Uterus (tissue), 4 donors: Measurements from ENCODE around the gene RWDD1. TPM values are rescaled to one million over a fixed set of nuclear protein-coding genes. Genes with fewer than 3 reads are reported as not detected.
"Not testable (repeated sequence)": the region's sequence is repeated elsewhere in the genome, so short reads cannot be mapped to it uniquely, and the experiment has no call there.

Experiments
- DNase-seq, 2 donors: peaks; one replicate each; pipeline ENCODE4 v3.0.0-alpha.2; 2019 to 2020
- H3K27ac ChIP-seq, 2 donors: fragments of 200-600 bp; sonication (generic); 1 replicate in 1 of 2; 2 replicates in 1 of 2; pipeline ENCODE4 v1.5.1; 2016 to 2018
- H3K27me3 ChIP-seq, 2 donors: fragments of 200-600 bp; sonication (generic); one replicate each; pipeline ENCODE4 v1.5.1; 2018 to 2019; ENCODE audit warnings: control low read depth in 1 of 2
- H3K36me3 ChIP-seq, 2 donors: fragments of 200-600 bp; sonication (generic); one replicate each; pipeline ENCODE4 v1.5.1; 2019; ENCODE audit warnings: control low read depth in 1 of 2
- H3K4me1 ChIP-seq, 2 donors: fragments of 200-600 bp; sonication (generic); one replicate each; pipeline ENCODE4 v1.5.1; 2018 to 2019; ENCODE audit warnings: control low read depth in 1 of 2
- H3K4me3 ChIP-seq, 2 donors: fragments of 200-600 bp; sonication (generic); 1 replicate in 1 of 2; 2 replicates in 1 of 2; pipeline ENCODE4 v1.5.1; 2018 to 2019; ENCODE audit warnings: mild to moderate bottlenecking in 1 of 2
- H3K9me3 ChIP-seq, 2 donors: fragments of 200-600 bp; sonication (generic); one replicate each; pipeline ENCODE4 v1.5.1; 2019; ENCODE audit warnings: control low read depth in 1 of 2
- POLR2A ChIP-seq, 2 donors: fragments of 450-650 bp; IDR thresholded peaks; one replicate each; pipeline ENCODE4 v1.6.1; 2016; ENCODE audit warnings: antibody characterized with exemption in 2 of 2, mild to moderate bottlenecking in 1 of 2, moderate library complexity in 1 of 2
- intact Hi-C: fragments of 100-400 bp; cut with DNase I; formaldehyde crosslinking; loops from one replicate; pipeline ENCODE4 v1.15.1; 2023; ENCODE audit warnings: low total_unique reads
- total RNA-seq, 4 donors: library from RNA; depleted of rRNA in 3 of 4; stranded (reverse); fragments of >200 nt in 3 of 4; gene quantifications; one replicate each; pipeline versions ENCODE4 v1.1.0 to v1.2.4, GENCODE V29; 2014 to 2023
- TF ChIP-seq, protein P1 (sequence below), 4 experiments: fragments of 200-600 bp in 2 of 4; fragments of 450-650 bp in 2 of 4; sonication (generic) in 2 of 4; IDR thresholded peaks; one replicate each; pipeline ENCODE4 v1.5.1; 2016 to 2019; ENCODE audit warnings: antibody characterized with exemption in 4 of 4, mild to moderate bottlenecking in 2 of 4, moderate library complexity in 1 of 4
- donor health status: DM: yes; HTN: yes; CAD: no.

The RWDD1 gene
- total RNA-seq, 4 donors from 2014 or later = 10.2 to 104 (median 36.1) TPM

DNA sequence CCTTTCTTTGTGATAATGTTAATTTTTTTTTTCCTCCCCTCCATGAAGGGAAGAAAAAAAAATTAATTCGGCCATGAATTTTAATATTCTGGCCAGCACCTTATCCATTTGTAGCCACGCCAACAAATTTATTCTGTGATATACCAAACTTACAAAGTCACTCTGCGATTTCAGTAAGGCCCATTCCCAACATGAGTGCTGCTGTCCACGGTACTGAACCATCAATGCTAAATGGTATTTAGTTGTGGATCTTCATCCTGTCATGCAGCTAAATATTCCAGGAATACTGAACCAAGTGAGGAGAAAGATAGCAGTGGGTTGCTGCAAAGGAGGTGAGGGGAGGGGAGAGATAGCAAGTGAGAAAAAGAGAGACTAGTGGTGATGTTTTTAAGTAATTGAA lies 25.5 kb downstream of the RWDD1 start:
- H3K27ac ChIP-seq = no peak overlapping the region

DNA sequence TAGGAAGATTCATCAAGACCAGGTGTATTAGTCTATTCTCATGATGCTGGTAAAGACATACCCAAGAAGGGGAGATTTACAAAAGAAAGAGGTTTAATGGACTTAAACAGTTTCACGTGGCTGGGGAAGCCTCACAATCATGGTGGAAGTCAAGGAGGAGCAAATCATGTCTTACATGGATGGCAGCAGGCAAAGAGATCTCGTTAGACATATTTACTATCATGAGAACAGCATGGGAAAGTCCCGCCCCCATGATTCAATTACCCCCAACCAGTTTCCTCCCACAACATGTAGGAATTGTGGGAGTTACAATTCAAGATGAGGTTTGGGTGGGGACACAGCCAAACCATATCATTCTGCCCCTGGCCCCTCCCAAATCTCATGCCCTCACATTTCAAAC lies 32.6 kb downstream of the RWDD1 start:
- H3K4me3 ChIP-seq, H3K27me3 ChIP-seq, H3K36me3 ChIP-seq, H3K9me3 ChIP-seq, intact Hi-C loops, H3K4me1 ChIP-seq, H3K27ac ChIP-seq, DNase-seq: not testable (repeated sequence)

More for the DNA sequence above, 25.5 kb downstream of the RWDD1 start:
- Histone ChIP-seq H3K9me3 (no peaks in the 10 kb centered on the region), H3K36me3 (no peaks in the 10 kb centered on the region), H3K4me1 (no peaks in the 10 kb centered on the region), H3K4me3 (no peak overlapping the region), H3K27me3 (no peaks in the 10 kb centered on the region)
- intact Hi-C loops = no loop called here
- TF ChIP-seq POLR2A (IDR thresholded peaks at IDR 0.05) = no peak
- TF ChIP-seq, protein P1, sequence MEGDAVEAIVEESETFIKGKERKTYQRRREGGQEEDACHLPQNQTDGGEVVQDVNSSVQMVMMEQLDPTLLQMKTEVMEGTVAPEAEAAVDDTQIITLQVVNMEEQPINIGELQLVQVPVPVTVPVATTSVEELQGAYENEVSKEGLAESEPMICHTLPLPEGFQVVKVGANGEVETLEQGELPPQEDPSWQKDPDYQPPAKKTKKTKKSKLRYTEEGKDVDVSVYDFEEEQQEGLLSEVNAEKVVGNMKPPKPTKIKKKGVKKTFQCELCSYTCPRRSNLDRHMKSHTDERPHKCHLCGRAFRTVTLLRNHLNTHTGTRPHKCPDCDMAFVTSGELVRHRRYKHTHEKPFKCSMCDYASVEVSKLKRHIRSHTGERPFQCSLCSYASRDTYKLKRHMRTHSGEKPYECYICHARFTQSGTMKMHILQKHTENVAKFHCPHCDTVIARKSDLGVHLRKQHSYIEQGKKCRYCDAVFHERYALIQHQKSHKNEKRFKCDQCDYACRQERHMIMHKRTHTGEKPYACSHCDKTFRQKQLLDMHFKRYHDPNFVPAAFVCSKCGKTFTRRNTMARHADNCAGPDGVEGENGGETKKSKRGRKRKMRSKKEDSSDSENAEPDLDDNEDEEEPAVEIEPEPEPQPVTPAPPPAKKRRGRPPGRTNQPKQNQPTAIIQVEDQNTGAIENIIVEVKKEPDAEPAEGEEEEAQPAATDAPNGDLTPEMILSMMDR (IDR thresholded peaks at IDR 0.05) = no peak
- no peak for DNase-seq

DNA sequence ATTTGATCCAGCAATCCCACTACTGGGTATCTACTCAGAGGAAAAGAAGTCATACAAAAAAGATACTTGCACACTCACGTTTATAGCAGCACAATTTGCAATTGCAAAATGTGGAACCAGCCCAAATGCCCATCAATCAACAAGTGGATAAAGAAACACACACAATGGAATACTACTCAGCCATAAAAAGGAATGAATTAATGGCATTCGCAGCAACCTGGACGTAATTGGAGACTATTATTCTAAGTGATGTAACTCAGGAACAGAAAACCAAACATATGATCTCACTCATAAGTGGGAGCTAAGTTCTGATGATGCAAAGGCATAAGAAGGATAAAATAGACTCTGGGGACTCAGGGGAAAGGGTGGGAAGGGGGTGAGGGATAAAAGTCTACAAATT lies 33.6 kb downstream of the RWDD1 start:
- H3K9me3 ChIP-seq, H3K36me3 ChIP-seq, DNase-seq, H3K27me3 ChIP-seq, H3K4me1 ChIP-seq, intact Hi-C loops, H3K27ac ChIP-seq, H3K4me3 ChIP-seq: not testable (repeated sequence)

DNA sequence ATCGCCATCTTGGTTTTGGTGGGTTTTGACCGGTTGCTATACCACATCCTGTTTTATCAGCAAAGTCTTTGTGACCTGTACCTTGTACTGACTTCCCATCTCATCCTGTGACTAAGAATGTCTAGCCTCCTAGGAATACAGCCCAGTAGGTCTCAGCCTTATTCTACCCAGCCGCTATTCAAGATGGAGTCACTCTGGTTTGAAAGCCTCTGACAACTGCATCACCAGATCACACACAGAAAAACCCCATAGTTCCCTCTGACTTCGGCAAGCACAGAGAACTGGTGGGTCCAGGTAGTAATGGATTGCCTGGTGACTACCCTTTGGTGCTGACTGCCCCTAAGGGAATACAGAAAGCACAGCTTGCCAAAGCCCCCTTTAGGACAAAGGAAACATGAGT lies 34.6 kb downstream of the RWDD1 start:
- Histone ChIP-seq H3K27ac (no peak overlapping the region), H3K36me3 (no peaks in the 10 kb centered on the region), H3K4me3 (no peak overlapping the region), H3K4me1 (no peaks in the 10 kb centered on the region), H3K27me3 (no peaks in the 10 kb centered on the region), H3K9me3 (no peaks in the 10 kb centered on the region)
- no peak for DNase-seq
- no peak for TF ChIP-seq POLR2A (IDR thresholded peaks at IDR 0.05)
- TF ChIP-seq, protein P1 (IDR thresholded peaks at IDR 0.05) = no peak
- intact Hi-C loops = no loop called here

DNA sequence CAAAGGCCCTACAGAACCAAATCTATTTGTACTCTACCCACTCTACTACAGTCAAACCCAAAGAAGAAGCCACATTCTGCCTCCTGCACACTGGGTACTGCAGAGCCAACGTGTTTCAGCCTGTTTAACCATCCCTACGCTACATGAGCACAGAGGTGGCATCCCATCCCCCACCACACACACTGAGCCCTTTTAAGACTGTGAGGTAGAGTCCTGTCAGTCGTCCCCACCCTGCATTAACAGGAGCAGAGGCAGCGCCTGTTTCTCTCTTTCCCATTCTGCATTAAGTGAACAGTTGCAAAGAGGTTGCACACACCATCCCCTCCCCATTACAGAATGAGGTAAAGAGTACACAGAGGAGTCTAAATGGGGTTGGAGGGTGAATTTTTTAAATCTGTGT lies 39.8 kb downstream of the RWDD1 start:
- H3K4me1 ChIP-seq = no peaks in the 10 kb centered on the region
- no peak overlapping the region for H3K4me3 ChIP-seq
- no peaks in the 10 kb centered on the region for H3K9me3 ChIP-seq
- no peak for DNase-seq
- no peak overlapping the region for H3K27ac ChIP-seq
- intact Hi-C loops = no loop called here
- no peak for TF ChIP-seq POLR2A (IDR thresholded peaks at IDR 0.05)
- TF ChIP-seq, protein P1 (IDR thresholded peaks at IDR 0.05) = no peak
- no peaks in the 10 kb centered on the region for H3K36me3 ChIP-seq
- H3K27me3 ChIP-seq = no peaks in the 10 kb centered on the region

DNA sequence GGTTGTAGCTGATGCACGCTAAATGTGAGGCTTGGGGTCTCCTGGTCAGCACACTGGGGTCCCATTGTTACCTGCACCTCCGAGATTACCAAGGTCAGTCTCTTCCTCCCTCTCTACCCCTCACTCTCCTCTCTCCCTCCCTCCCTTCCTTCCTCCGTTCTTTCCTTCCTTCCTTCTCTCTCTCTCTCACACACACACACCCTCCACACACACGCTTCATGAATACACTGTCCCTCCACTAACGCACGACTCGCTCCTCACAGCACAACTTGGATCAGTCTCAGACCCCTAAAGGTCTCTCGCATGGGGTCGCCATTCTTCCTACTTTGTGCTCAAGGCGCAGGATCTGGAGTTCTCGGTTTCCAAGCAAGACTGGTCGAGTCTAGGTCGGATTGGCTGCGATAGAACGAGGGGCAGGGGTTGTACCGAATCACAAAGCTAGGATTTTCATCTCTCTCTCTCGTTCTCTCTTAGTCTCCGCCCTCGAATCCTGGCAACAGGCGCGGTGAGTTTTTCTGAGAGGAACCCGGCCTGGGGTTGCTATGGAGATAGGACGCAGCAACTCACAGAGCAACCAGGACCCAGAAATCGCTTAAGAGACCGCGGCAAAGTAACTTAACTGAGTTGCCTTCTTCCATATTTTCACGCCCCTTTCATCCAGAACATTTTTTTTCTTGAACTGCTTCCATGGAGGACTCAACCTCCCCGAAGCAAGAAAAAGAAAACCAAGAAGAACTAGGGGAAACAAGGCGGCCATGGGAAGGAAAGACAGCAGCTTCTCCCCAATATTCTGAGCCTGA lies 44.8 kb downstream of the RWDD1 start, which contains the start of gene RSPH4A:
RSPH4A (plus strand) TSS at position 543 of the 800 bp plus-strand sequence; CDS start at position 688, 145 bp downstream.
- no peaks in the 10 kb centered on the region for H3K36me3 ChIP-seq
- H3K4me3 ChIP-seq = peak within 1 kb of the TSS; percentile 44 to 48
- peak; percentile 90 to 94 for DNase-seq
- no peaks in the 10 kb centered on the region for H3K4me1 ChIP-seq
- intact Hi-C loops = no loop called here
- H3K27ac ChIP-seq = peak within 1 kb of the TSS; percentile 41 to 57
- TF ChIP-seq, protein P1 (IDR thresholded peaks at IDR 0.05) = no peak
- TF ChIP-seq POLR2A (IDR thresholded peaks at IDR 0.05) = no peak
- no peaks in the 10 kb centered on the region for H3K9me3 ChIP-seq
- no peaks in the 10 kb centered on the region for H3K27me3 ChIP-seq
